ENCODE measurements around the gene LAMTOR3.

The LAMTOR3 gene, protein sequence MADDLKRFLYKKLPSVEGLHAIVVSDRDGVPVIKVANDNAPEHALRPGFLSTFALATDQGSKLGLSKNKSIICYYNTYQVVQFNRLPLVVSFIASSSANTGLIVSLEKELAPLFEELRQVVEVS

GRCh38 chr4:99894161-99894997 is at the start of gene LAMTOR3:
LAMTOR3 (minus strand) TSS chr4:99894427; CDS start chr4:99893963, 464 bp downstream.
- DNase-seq (ENCODE audit: low read depth in 2 of 2), result peak; percentile 71 to 79

DNA sequence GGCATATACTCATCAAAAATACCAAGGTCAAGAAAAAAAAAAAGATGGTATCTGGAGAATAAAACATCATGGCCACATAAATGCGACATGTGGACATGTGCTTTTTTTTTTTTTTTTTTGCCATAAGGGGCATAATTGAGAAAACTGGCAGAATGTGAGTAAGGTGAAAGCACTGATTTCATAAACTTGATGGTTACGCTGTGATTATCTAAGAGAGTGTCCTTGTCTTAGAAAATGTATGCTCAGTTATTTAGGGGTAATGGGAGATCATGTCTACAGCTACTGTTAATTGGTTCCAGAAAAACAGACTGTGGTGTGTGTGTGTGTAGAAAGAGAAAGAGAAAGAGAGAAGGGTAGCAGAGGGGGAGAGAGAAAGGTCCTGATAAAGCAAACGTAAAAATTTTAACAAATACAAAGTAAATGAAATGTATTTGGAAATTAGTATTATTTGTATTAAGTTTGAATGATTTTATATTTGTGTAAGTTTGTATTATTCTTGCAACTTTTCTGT is 44.1 kb upstream of the LAMTOR3 start:
- no peak for DNase-seq (ENCODE audit: low read depth in 2 of 2)

- no peak for DNase-seq (ENCODE audit: low read depth in 2 of 2)
Measured at GRCh38 chr4:99934891-99935290, 40.7 kb upstream of the LAMTOR3 start.

DNA sequence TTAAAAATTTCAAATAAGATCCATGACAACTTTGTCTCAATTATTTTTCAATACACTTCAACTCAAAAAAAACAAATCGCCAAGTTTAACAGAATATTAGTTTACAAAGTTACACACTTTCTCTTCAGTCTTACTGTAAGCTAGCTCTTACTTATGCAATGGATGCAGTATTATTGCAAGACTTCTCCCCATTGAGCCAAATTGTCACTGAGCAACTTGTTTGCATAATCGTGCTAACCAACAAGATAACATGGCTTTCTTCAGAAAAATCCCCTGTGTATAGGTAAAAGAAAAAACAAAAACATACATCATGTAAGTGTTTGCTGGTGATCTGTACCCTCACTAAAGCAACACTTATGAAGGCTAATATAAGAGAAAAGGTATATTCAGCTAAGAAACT is 33.3 kb upstream of the LAMTOR3 start:
- DNase-seq (ENCODE audit: low read depth in 2 of 2), result no peak

- no peak for DNase-seq (ENCODE audit: low read depth in 2 of 2)
Measured at GRCh38 chr4:99921174-99921573, 26.9 kb upstream of the LAMTOR3 start.

DNA sequence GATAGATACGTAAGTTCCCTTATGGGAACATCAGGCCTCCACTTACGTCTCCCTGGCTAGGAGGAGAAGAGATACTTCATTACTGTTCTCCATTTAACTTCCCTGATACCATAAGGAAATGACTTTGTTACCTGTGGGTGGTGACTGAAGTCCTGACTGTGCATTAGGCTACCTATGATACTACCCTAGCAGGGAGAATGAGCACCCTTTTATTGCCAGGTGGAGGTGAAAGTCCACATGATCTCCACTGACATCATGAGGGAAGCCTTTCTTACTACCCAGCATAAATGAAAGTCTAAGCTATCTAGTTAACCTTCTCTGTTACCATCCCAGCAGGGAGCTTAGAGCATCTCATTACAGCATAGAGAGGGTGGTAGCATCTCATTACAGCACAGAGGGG is 24.4 kb upstream of the LAMTOR3 start:
- DNase-seq (ENCODE audit: low read depth in 2 of 2), result no peak

- DNase-seq (ENCODE audit: low read depth in 2 of 2), result no peak
Measured at GRCh38 chr4:99917575-99917974, 23.3 kb upstream of the LAMTOR3 start.

- no peak for DNase-seq (ENCODE audit: low read depth in 2 of 2)
Measured at GRCh38 chr4:99915449-99915848, 21.2 kb upstream of the LAMTOR3 start.

GRCh38 chr4:99894998-99895397 is 771 bp upstream of the LAMTOR3 start:
- no peak for DNase-seq (ENCODE audit: low read depth in 2 of 2)

GRCh38 chr4:99893839-99894160 is 427 bp downstream of the LAMTOR3 start:
- no peak for DNase-seq (ENCODE audit: low read depth in 2 of 2)

- DNase-seq (ENCODE audit: low read depth in 2 of 2), result no peak
Measured at GRCh38 chr4:99893029-99893428, 1.2 kb downstream of the LAMTOR3 start.

DNA sequence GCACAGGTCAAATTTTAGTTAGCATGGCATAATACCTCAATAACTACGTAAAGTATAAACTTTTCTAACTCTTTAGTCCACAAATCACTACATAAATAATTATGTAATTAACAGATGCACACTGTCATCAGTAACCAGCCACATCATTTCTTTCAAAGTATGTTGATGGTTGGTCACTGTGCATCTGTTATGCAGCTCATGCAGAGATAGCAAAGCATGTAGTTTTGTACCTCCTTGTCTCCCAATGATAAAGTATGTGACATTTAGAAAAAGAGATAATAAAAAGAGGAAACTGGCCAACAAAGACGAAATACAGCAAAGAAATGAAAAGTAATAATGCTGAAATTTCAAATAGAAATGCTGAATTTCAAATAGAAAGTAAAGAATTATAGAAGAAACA is 2.9 kb downstream of the LAMTOR3 start:
- no peak for DNase-seq (ENCODE audit: low read depth in 2 of 2)

- DNase-seq (ENCODE audit: low read depth in 2 of 2), result no peak
Measured at GRCh38 chr4:99887837-99888236, 6.4 kb downstream of the LAMTOR3 start.

- DNase-seq (ENCODE audit: low read depth in 2 of 2), result no peak
Measured at GRCh38 chr4:99886146-99886545, 8.1 kb downstream of the LAMTOR3 start.

DNA sequence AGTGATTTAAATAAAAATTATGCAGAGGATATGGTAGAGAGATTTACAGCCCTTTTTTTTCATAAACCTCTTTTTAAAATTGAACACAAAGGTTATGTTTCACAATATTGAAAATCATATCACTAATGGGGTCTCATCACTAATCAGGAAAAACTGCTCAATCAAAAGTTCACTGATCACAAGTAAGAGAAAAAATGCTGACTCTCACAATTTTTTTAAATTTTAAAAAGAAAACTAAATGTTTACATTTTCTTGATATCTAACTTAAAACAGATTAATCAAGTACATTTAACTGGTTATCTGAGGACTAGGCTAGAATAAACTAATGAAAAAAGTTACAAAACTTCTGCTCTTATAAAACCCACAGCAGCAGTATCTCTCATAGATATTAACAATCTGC is 8.5 kb downstream of the LAMTOR3 start:
- no peak for DNase-seq (ENCODE audit: low read depth in 2 of 2)

DNA sequence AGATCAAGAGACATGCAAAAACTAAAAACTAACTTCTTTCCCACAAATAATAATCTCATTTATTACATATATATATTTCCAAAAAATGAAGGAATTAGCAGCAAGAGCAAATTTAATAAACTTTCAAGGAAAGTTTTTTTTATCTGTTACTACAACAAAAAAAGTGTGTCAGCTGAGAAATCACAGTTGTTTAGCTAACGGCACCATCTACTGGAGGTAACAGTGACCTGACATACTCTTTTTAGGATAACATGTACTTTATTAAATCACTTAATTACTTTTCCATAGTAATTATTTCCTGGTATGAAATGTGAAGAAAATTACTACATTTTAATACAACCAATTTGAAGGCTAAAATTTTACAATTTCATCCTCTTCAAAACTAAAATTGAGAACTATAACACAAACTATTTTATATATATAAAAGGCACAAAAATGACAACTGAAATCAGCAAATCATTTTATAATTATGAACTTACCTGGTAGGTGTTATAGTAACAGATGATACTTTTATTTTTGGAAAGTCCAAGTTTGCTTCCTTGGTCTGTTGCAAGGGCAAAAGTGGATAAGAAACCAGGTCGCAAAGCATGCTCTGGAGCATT is 9.1 kb downstream of the LAMTOR3 start:
- DNase-seq (ENCODE audit: low read depth in 2 of 2), result no peak

GRCh38 chr4:99879458-99879857 is 14.8 kb downstream of the LAMTOR3 start:
- DNase-seq (ENCODE audit: low read depth in 2 of 2), result no peak

- DNase-seq (ENCODE audit: low read depth in 2 of 2), result no peak
Measured at GRCh38 chr4:99878604-99879003, 15.6 kb downstream of the LAMTOR3 start.

DNA sequence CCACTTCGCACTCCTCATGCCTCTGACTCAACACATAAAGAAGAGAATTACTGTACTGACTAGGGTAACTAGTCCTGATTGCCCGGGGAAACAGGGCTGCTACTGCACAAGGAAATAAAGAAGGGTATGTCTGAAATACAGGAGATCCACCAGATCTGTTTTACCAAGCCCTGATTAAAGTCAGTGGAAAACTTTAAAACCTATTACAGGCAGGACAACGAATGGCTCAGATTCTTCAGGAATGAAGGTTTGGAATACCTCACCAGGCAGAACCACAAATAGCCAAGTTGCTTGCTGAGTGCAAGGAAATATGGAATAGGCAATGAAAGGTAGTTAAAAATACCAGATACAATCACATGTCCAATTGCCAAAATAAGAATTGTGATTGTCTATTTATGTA is 17.3 kb downstream of the LAMTOR3 start:
- no peak for DNase-seq (ENCODE audit: low read depth in 2 of 2)

- DNase-seq (ENCODE audit: low read depth in 2 of 2), result no peak
Measured at GRCh38 chr4:99875071-99875470, 19.2 kb downstream of the LAMTOR3 start.

GRCh38 chr4:99872570-99872969 is 21.7 kb downstream of the LAMTOR3 start:
- no peak for DNase-seq (ENCODE audit: low read depth in 2 of 2)

- DNase-seq (ENCODE audit: low read depth in 2 of 2), result no peak
Measured at GRCh38 chr4:99868126-99868596, 26.1 kb downstream of the LAMTOR3 start.

DNA sequence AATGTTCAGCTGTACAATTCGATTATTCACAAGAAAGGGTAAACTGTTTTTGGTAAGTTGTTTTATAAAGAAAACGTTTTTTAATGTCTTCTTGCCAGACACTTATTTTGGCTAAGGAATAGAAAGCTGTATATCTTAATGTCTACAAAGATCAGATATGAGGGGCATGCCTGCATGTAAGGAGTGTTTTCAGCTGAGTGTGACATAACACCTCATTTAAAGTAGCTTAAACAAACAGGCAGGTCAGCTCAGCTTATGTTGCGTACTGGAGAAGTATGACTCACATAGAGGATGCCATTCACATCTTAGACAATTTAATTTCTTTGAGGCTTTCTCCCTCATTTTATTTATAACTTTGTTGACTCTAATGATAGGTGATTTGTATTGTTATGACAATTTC is 30.4 kb downstream of the LAMTOR3 start:
- no peak for DNase-seq (ENCODE audit: low read depth in 2 of 2)

Measured in activated CD8-positive, alpha-beta memory T cell treated with anti-CD3 and anti-CD28 coated beads for 4 hours (primary cell).